H9 (cell line): ENCODE data around the gene GRID2. TPM values are rescaled to one million over a fixed set of nuclear protein-coding genes. Genes with fewer than 3 reads are reported as not detected.

Experiments used
- DNase-seq: peaks from one replicate; pipeline ENCODE4 v3.0.0-alpha.2; 2017
- H2AFZ ChIP-seq: one replicate; pipeline ENCODE4 v1.6.1; 2013; ENCODE audit warnings: mild to moderate bottlenecking, low read length, control low read depth, moderate library complexity
- H2AK5ac ChIP-seq: 2 replicates; pipeline ENCODE4 v1.6.1; 2013; ENCODE audit warnings: low read length, control low read depth, mixed read lengths; ENCODE audit not compliant: insufficient read length
- H2BK120ac ChIP-seq: one replicate; pipeline ENCODE4 v1.6.1; 2013; ENCODE audit warnings: low read depth, mild to moderate bottlenecking, low read length, control low read depth, inconsistent platforms; ENCODE audit not compliant: poor library complexity, severe bottlenecking
- H2BK12ac ChIP-seq: 2 replicates; pipeline ENCODE4 v1.6.1; 2013; ENCODE audit warnings: low read length, control low read depth, mixed read lengths, low read depth; ENCODE audit not compliant: insufficient read length
- H2BK15ac ChIP-seq: 2 replicates; pipeline ENCODE4 v1.6.1; 2013; ENCODE audit warnings: low read depth, low read length, control low read depth
- H2BK20ac ChIP-seq: one replicate; pipeline ENCODE4 v1.6.1; 2013; ENCODE audit warnings: low read depth, mild to moderate bottlenecking, low read length, control low read depth, inconsistent platforms; ENCODE audit not compliant: poor library complexity, severe bottlenecking
- H2BK5ac ChIP-seq: 2 replicates; pipeline ENCODE4 v1.6.1; 2013; ENCODE audit warnings: low read length, control low read depth, mixed read lengths; ENCODE audit not compliant: insufficient read length
- H3K14ac ChIP-seq: 2 replicates; pipeline ENCODE4 v1.6.1; 2013; ENCODE audit warnings: low read length, control low read depth; ENCODE audit not compliant: insufficient read depth
- H3K18ac ChIP-seq: 2 replicates; pipeline ENCODE4 v1.6.1; 2013; ENCODE audit warnings: low read depth, mild to moderate bottlenecking, mixed read lengths, low read length, control low read depth; ENCODE audit not compliant: insufficient read length
- H3K23ac ChIP-seq: 2 replicates; pipeline ENCODE4 v1.6.1; 2013; ENCODE audit warnings: low read length, control low read depth, mixed read lengths, low read depth; ENCODE audit not compliant: insufficient read length
- H3K23me2 ChIP-seq: 2 replicates; pipeline ENCODE4 v1.6.1; 2013; ENCODE audit warnings: low read depth, mild to moderate bottlenecking, mixed read lengths, low read length, control low read depth; ENCODE audit not compliant: insufficient read length, poor library complexity, severe bottlenecking
- H3K27ac ChIP-seq: 2 replicates; pipeline ENCODE4 v1.5.1; 2013; ENCODE audit warnings: low read length, control low read depth, mixed read lengths, low read depth; ENCODE audit not compliant: insufficient read length
- H3K27me3 ChIP-seq: 2 replicates; pipeline ENCODE4 v1.6.1; 2013; ENCODE audit warnings: low read length, control low read depth, inconsistent platforms; ENCODE audit not compliant: insufficient read depth
- H3K4ac ChIP-seq: 2 replicates; pipeline ENCODE4 v1.6.1; 2013; ENCODE audit warnings: low read depth, mild to moderate bottlenecking, control low read depth, inconsistent platforms, low read length, moderate library complexity
- H3K4me1 ChIP-seq: 2 replicates; pipeline ENCODE4 v1.6.1; 2013; ENCODE audit warnings: low read length, control low read depth, inconsistent platforms; ENCODE audit not compliant: insufficient read depth
- H3K4me2 ChIP-seq: 2 replicates; pipeline ENCODE4 v1.6.1; 2013; ENCODE audit warnings: low read length, control low read depth, mixed read lengths; ENCODE audit not compliant: insufficient read length, insufficient read depth
- H3K56ac ChIP-seq: 2 replicates; pipeline ENCODE4 v1.6.1; 2013; ENCODE audit warnings: low read depth, mild to moderate bottlenecking, mixed read lengths, low read length, control low read depth; ENCODE audit not compliant: insufficient read length
- H3K79me1 ChIP-seq: 2 replicates; pipeline ENCODE4 v1.6.1; 2013; ENCODE audit warnings: low read depth, mild to moderate bottlenecking, moderate library complexity, low read length, control low read depth, inconsistent platforms; ENCODE audit not compliant: insufficient read depth, poor library complexity, severe bottlenecking
- H3K79me2 ChIP-seq: 2 replicates; pipeline ENCODE4 v1.6.1; 2013; ENCODE audit warnings: low read length, control low read depth, inconsistent platforms; ENCODE audit not compliant: insufficient read depth
- H3K9ac ChIP-seq: 2 replicates; pipeline ENCODE4 v1.6.1; 2013; ENCODE audit warnings: low read length, control low read depth, mixed read lengths; ENCODE audit not compliant: insufficient read length; ENCODE audit errors: extremely low read depth
- H3K9me3 ChIP-seq: one replicate; pipeline ENCODE4 v1.6.1; 2013; ENCODE audit warnings: low read depth, low read length, inconsistent platforms; ENCODE audit not compliant: control insufficient read depth
- H3T11ph ChIP-seq: one replicate; pipeline ENCODE4 v1.6.1; 2013; ENCODE audit warnings: mild to moderate bottlenecking, low read length, control low read depth, inconsistent platforms
- H4K20me1 ChIP-seq: one replicate; pipeline ENCODE4 v1.6.1; 2013; ENCODE audit not compliant: control insufficient read depth, insufficient read length, insufficient read depth
- H4K5ac ChIP-seq: 2 replicates; pipeline ENCODE4 v1.6.1; 2013; ENCODE audit warnings: low read depth, mild to moderate bottlenecking, mixed read lengths, low read length, control low read depth; ENCODE audit not compliant: insufficient read length
- H4K8ac ChIP-seq: replicated peaks from 2 replicates; pipeline ENCODE4 v1.6.1; 2013; ENCODE audit warnings: low read length, control low read depth, mixed read lengths, low read depth; ENCODE audit not compliant: insufficient read length
- H4K91ac ChIP-seq: 2 replicates; pipeline ENCODE4 v1.6.1; 2013; ENCODE audit warnings: low read depth, mild to moderate bottlenecking, moderate library complexity, mixed read lengths, low read length, control low read depth; ENCODE audit not compliant: insufficient read length
- H3K27ac Mint-ChIP-seq, 3 experiments: 2 replicates in 2 of 3; 3 replicates in 1 of 3; pipeline ENCODE4 v1.8.0; 2020 to 2021; ENCODE audit warnings: mixed read lengths in 3 of 3, mild to moderate bottlenecking in 1 of 3, moderate library complexity in 1 of 3
- H3K27me3 Mint-ChIP-seq: 2 replicates; pipeline ENCODE4 v1.8.0; 2021; ENCODE audit warnings: low read depth, mild to moderate bottlenecking, moderate library complexity, mixed read lengths
- H3K36me3 Mint-ChIP-seq, 3 experiments: 2 replicates in 2 of 3; 3 replicates in 1 of 3; pipeline ENCODE4 v1.8.0; 2020 to 2021; ENCODE audit warnings: low read depth in 3 of 3, mixed read lengths in 3 of 3; ENCODE audit not compliant: insufficient read depth in 1 of 3
- H3K4me1 Mint-ChIP-seq, 2 experiments: 2 replicates each; pipeline ENCODE4 v1.8.0; 2020; ENCODE audit warnings: mixed read lengths in 2 of 2
- H3K4me3 Mint-ChIP-seq, 2 experiments: 2 replicates in 1 of 2; 3 replicates in 1 of 2; pipeline ENCODE4 v1.8.0; 2020 to 2021; ENCODE audit warnings: mild to moderate bottlenecking in 2 of 2, mixed read lengths in 2 of 2, moderate library complexity in 1 of 2
- H3K9me3 Mint-ChIP-seq, 2 experiments: 2 replicates in 1 of 2; 3 replicates in 1 of 2; pipeline ENCODE4 v1.8.0; 2020; ENCODE audit warnings: mild to moderate bottlenecking in 2 of 2, mixed read lengths in 2 of 2, moderate library complexity in 1 of 2
- CTCF ChIP-seq: fragments of 200-600 bp; sonication (generic); conservative IDR thresholded peaks from 3 replicates; pipeline ENCODE4 v1.8.0; 2021; ENCODE audit warnings: antibody characterized with exemption, mild to moderate bottlenecking
- WGBS: extraction: QIAGEN DNeasy Blood & Tissue Kit; methylation state at CpG from one replicate; pipeline ENCODE4 v1.1.7; 2013; ENCODE audit warnings: missing lambda C conversion rate, low lambda C conversion rate, mixed read lengths; ENCODE audit not compliant: insufficient read length; ENCODE audit errors: extremely low coverage; 5-methylcytosine and 5-hydroxymethylcytosine counted together
- total RNA-seq: library from RNA; stranded (reverse); gene quantifications from 2 replicates; pipeline ENCODE4 v1.2.1, GENCODE V29; 2021

The GRID2 gene
- total RNA-seq, 1 experiment from 2014 or later = 21.8 TPM

DNA sequence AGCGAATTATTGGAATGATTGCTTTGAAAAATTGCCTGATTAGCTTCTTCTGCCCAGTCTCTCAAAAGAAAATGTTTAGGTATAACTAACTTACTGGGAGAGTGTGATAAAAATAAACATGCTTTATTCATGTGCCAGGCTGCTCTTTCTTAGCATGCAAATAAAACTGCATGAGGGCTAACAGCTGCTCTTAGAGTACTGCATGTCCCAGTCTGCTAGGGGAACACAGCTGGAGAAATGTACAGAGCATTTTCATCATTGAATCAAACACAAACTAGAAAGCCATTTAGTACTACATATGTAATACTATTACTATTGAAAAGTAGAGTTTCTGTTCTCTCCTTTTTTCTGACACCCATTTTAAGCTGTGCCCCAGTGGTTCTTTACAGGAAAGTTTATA lies 726.0 kb downstream of the GRID2 start:
- no peak overlapping the region for H3K4me3 Mint-ChIP-seq
- H3K18ac ChIP-seq = no peak overlapping the region

More for the DNA sequence above, 726.0 kb downstream of the GRID2 start:
- Mint-ChIP-seq H3K36me3 (peaks cover 0 to 8% (median 3%) of the 10 kb centered on the region in 3 experiments; a peak in 3 of 7 replicates), H3K27ac (no peak overlapping the region), H3K27me3 (no peaks in the 10 kb centered on the region), H3K4me1 (peaks cover 0 to 4% of the 10 kb centered on the region in 2 experiments; a peak in 1 of 4 replicates), H3K9me3 (no peaks in the 10 kb centered on the region; a peak in 1 of 5 replicates)
- no peak overlapping the region for H3K27ac ChIP-seq
- no peak for TF ChIP-seq CTCF
- DNase-seq = no peak
- no peak overlapping the region for H2AK5ac ChIP-seq
- no peak overlapping the region for H2BK12ac ChIP-seq
- H3K56ac ChIP-seq = no peak overlapping the region
- no peak overlapping the region for H3K4ac ChIP-seq
- no CpG with 5 or more reads among the region's 1 CpG for WGBS
- H4K20me1 ChIP-seq = no peaks in the 10 kb centered on the region
- no peak overlapping the region for H2BK5ac ChIP-seq
- no peaks in the 10 kb centered on the region for H3K79me1 ChIP-seq
- no peak overlapping the region for H4K5ac ChIP-seq
- H2BK120ac ChIP-seq = no peak overlapping the region
- H4K8ac ChIP-seq = no peak overlapping the region
- H2BK15ac ChIP-seq = no peak overlapping the region
- H3K14ac ChIP-seq = no peak overlapping the region
- H3K23me2 ChIP-seq = no peaks in the 10 kb centered on the region
- no peak overlapping the region for H4K91ac ChIP-seq
- H2AFZ ChIP-seq = no peak overlapping the region
- H3K4me2 ChIP-seq = no peak overlapping the region
- no peak overlapping the region for H2BK20ac ChIP-seq
- no peaks in the 10 kb centered on the region for H3K4me1 ChIP-seq
- H3K27me3 ChIP-seq = no peaks in the 10 kb centered on the region
- H3K23ac ChIP-seq = no peak overlapping the region
- H3K9ac ChIP-seq = no peak overlapping the region
- no peaks in the 10 kb centered on the region for H3K79me2 ChIP-seq
- H3T11ph ChIP-seq = no peak overlapping the region
- no peaks in the 10 kb centered on the region for H3K9me3 ChIP-seq
